ENCODE data around the gene PSME2. TPM values are rescaled to one million over a fixed set of nuclear protein-coding genes. Genes with fewer than 3 reads are reported as not detected.
A peak's percentile ranks its signal among the peaks of the same experiment; 100 is the strongest.

Gene PSME2
- total RNA-seq, 1 experiment from 2014 or later, result 188 TPM

DNA sequence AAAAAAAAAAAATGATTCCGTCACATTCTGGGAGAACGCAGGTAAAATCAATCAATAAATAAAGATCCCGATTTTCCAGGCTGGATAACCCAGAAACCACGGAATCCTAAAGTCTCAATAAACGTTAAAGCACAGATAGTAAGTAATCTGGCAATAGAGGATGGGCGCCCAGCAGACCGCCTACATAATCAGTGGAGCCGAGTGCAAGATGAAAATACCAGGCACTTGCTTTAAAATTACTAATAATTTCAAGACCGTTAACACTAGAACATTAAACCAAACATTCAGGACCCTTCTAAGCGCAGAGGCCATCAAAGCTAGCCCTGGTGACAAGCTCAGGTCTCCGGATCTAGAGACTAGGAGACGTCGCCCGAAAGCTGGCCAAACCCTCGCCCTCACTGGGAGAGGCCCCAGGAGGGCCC lies 33.0 kb downstream of the PSME2 start:
- in situ Hi-C loops (cut with HindIII; ENCODE audit: low pct_unique_long_range_greater_than_20kb, low sequenced_read_pairs), result no loop called here
- ATAC-seq, result no peak
- intact Hi-C loops (cut with micrococcal nuclease; ENCODE audit: unreplicated experiment), result no loop called here

DNA sequence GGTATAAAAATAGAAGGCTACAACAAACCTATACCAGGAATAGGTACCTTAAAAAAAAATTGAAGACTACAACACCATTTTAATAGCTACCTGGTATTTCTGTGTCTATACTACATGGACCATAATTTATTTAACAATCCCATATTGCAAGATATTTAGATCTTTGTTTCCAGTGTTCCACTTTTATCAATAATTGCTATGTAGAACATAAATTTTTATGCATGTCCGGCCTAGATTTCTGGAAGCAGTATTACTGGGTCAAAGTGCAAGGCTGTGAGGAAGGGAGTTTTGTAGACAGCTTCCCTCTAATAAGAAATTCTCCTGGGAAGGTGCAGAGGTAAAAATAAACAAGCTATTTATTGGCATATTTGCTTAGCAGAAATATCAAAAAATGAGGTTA lies 35.9 kb downstream of the PSME2 start:
- Histone ChIP-seq H3K36me3 (ENCODE audit: control insufficient read depth, insufficient read depth, low read length) (no peaks in the 10 kb centered on the region; the same call in 1 of the 2 replicates), H3K4me1 (ENCODE audit: control insufficient read depth, insufficient read depth, low read length) (no peaks in the 10 kb centered on the region), H3K9me3 (ENCODE audit: control insufficient read depth, insufficient read depth, low read depth, low read length) (no peaks in the 10 kb centered on the region), H3K27ac (ENCODE audit: low read length) (no peak overlapping the region), H3K27me3 (ENCODE audit: control insufficient read depth, insufficient read depth, low read length) (no peaks in the 10 kb centered on the region), H3K4me3 (ENCODE audit: low read depth in 2 of 2, low read length in 2 of 2) (no peak overlapping the region)
- no peak for ATAC-seq
- in situ Hi-C loops (cut with HindIII; ENCODE audit: low pct_unique_long_range_greater_than_20kb, low sequenced_read_pairs), result no loop called here
- ChIA-PET CTCF (interaction anchor here (0.7 to 1.0 kb wide), 2 partner anchors 52 to 89 kb away, joined by 3 to 10 read pairs; no protein-coding TSS in a partner anchor), POLR2A (interaction anchor here (0.5 kb wide), 1 partner anchor 40 kb away, joined by 9 read pairs; no protein-coding TSS in a partner anchor)
- DNase-seq (ENCODE audit: low read depth, low spot score), result no peak
- BruUV-seq (replicated peaks), result no TSS peak
- intact Hi-C loops (cut with micrococcal nuclease; ENCODE audit: unreplicated experiment), result no loop called here
- no peak for TF ChIP-seq SIN3A (IDR thresholded peaks at IDR 0.05; ENCODE audit: borderline replicate concordance, insufficient read depth, low read depth, low read length)
- TF ChIP-seq POLR2AphosphoS5 (IDR thresholded peaks at IDR 0.05; ENCODE audit: low read depth, low read length), result no peak
- TF ChIP-seq, protein P1, sequence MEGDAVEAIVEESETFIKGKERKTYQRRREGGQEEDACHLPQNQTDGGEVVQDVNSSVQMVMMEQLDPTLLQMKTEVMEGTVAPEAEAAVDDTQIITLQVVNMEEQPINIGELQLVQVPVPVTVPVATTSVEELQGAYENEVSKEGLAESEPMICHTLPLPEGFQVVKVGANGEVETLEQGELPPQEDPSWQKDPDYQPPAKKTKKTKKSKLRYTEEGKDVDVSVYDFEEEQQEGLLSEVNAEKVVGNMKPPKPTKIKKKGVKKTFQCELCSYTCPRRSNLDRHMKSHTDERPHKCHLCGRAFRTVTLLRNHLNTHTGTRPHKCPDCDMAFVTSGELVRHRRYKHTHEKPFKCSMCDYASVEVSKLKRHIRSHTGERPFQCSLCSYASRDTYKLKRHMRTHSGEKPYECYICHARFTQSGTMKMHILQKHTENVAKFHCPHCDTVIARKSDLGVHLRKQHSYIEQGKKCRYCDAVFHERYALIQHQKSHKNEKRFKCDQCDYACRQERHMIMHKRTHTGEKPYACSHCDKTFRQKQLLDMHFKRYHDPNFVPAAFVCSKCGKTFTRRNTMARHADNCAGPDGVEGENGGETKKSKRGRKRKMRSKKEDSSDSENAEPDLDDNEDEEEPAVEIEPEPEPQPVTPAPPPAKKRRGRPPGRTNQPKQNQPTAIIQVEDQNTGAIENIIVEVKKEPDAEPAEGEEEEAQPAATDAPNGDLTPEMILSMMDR (IDR thresholded peaks at IDR 0.05), result no peak
- TF ChIP-seq TCF7L2 (IDR thresholded peaks at IDR 0.05; ENCODE audit: low read depth, low read length), result no peak
- TF ChIP-seq REST (IDR thresholded peaks at IDR 0.05; ENCODE audit: insufficient read depth in 1 of 2, low read depth in 2 of 2, low read length in 1 of 2), result no peak

More for the DNA sequence above, 33.0 kb downstream of the PSME2 start:
- ChIA-PET CTCF (interaction anchor here (1.0 kb wide), 1 partner anchor 27 kb away, joined by 6 read pairs; no protein-coding TSS in a partner anchor), POLR2A (interaction anchor here (1.7 kb wide), 1 partner anchor 34 kb away, joined by 5 read pairs; the partner anchor contains the start of gene RNF31)
- H3K27me3 ChIP-seq (ENCODE audit: control insufficient read depth, insufficient read depth, low read length), result no peaks in the 10 kb centered on the region
- peak overlapping the region; percentile 95 for H3K27ac ChIP-seq (ENCODE audit: low read length)
- no peaks in the 10 kb centered on the region for H3K9me3 ChIP-seq (ENCODE audit: control insufficient read depth, insufficient read depth, low read depth, low read length)
- H3K4me3 ChIP-seq (ENCODE audit: low read depth in 2 of 2, low read length in 2 of 2), result peak overlapping the region; percentile 86 to 98
- no peaks in the 10 kb centered on the region; the same call in none of the 2 replicates for H3K36me3 ChIP-seq (ENCODE audit: control insufficient read depth, insufficient read depth, low read length)
- no peaks in the 10 kb centered on the region for H3K4me1 ChIP-seq (ENCODE audit: control insufficient read depth, insufficient read depth, low read length)
- TF ChIP-seq REST (IDR thresholded peaks at IDR 0.05; ENCODE audit: insufficient read depth in 1 of 2, low read depth in 2 of 2, low read length in 1 of 2) (no peak), SIN3A (IDR thresholded peaks at IDR 0.05; ENCODE audit: borderline replicate concordance, insufficient read depth, low read depth, low read length) (no peak), POLR2AphosphoS5 (IDR thresholded peaks at IDR 0.05; ENCODE audit: low read depth, low read length) (no peak), TCF7L2 (IDR thresholded peaks at IDR 0.05; ENCODE audit: low read depth, low read length) (no peak)
- TF ChIP-seq, protein P1 (IDR thresholded peaks at IDR 0.05), result no peak
- DNase-seq (ENCODE audit: low read depth, low spot score), result no peak
- BruUV-seq (replicated peaks), result no TSS peak
